M059J (cell line): ENCODE measurements around the gene POTEI. TPM values are rescaled to one million over a fixed set of nuclear protein-coding genes. Genes with fewer than 3 reads are reported as not detected.
"Not testable (repeated sequence)": the region's sequence is repeated elsewhere in the genome, so short reads cannot be mapped to it uniquely, and the experiment has no call there.

Experiments
- DNase-seq: peaks from one replicate; pipeline ENCODE4 v3.0.0-alpha.2; 2012; ENCODE audit warnings: low read depth
- total RNA-seq: library from RNA; depleted of rRNA; stranded (reverse); fragments of >200 nt; shearing (Covaris generic); gene quantifications from 2 replicates; pipeline ENCODE4 v1.2.3, GENCODE V29; 2014; rRNA removed

The POTEI gene
- 0.02 TPM in 1 of 2 replicates, not detected in the other for total RNA-seq

GRCh38 chr2:130509228-130509627 lies at the start of gene POTEI:
TSS of gene POTEI (minus strand) at chr2:130509328. CDS start at chr2:130509235, 93 bp downstream.
- not testable (repeated sequence) for DNase-seq

GRCh38 chr2:130556441-130556840 lies 47.3 kb upstream of the POTEI start:
- not testable (repeated sequence) for DNase-seq

- DNase-seq: not testable (repeated sequence)
Observed at GRCh38 chr2:130554178-130554577, 45.0 kb upstream of the POTEI start.

GRCh38 chr2:130549475-130549874 lies 40.3 kb upstream of the POTEI start:
- DNase-seq: not testable (repeated sequence)

- DNase-seq: not testable (repeated sequence)
Observed at GRCh38 chr2:130548418-130548817, 39.3 kb upstream of the POTEI start.

- DNase-seq: not testable (repeated sequence)
Observed at GRCh38 chr2:130544978-130545377, 35.9 kb upstream of the POTEI start.

GRCh38 chr2:130543785-130544528 lies 34.8 kb upstream of the POTEI start:
- not testable (repeated sequence) for DNase-seq

GRCh38 chr2:130542789-130543188 lies 33.7 kb upstream of the POTEI start:
- DNase-seq: not testable (repeated sequence)

- not testable (repeated sequence) for DNase-seq
Observed at GRCh38 chr2:130538271-130538670, 29.1 kb upstream of the POTEI start.

GRCh38 chr2:130536654-130537053 lies 27.5 kb upstream of the POTEI start:
- DNase-seq: not testable (repeated sequence)

GRCh38 chr2:130531672-130532071 lies 22.5 kb upstream of the POTEI start:
- not testable (repeated sequence) for DNase-seq

- DNase-seq: not testable (repeated sequence)
Observed at GRCh38 chr2:130531225-130531624, 22.1 kb upstream of the POTEI start.

- not testable (repeated sequence) for DNase-seq
Observed at GRCh38 chr2:130530212-130530611, 21.1 kb upstream of the POTEI start.

GRCh38 chr2:130529545-130529944 lies 20.4 kb upstream of the POTEI start:
- not testable (repeated sequence) for DNase-seq

- DNase-seq: not testable (repeated sequence)
Observed at GRCh38 chr2:130527365-130527967, 18.3 kb upstream of the POTEI start.

GRCh38 chr2:130522390-130522789 lies 13.3 kb upstream of the POTEI start:
- not testable (repeated sequence) for DNase-seq

- DNase-seq: not testable (repeated sequence)
Observed at GRCh38 chr2:130520992-130521391, 11.9 kb upstream of the POTEI start, which contains the start of gene CFC1B. TSS of gene CFC1B (plus strand) at chr2:130521222. CDS start at chr2:130521485, 263 bp downstream.

- DNase-seq: not testable (repeated sequence)
Observed at GRCh38 chr2:130518516-130519106, 9.5 kb upstream of the POTEI start.

- DNase-seq: not testable (repeated sequence)
Observed at GRCh38 chr2:130511747-130512451, 2.8 kb upstream of the POTEI start.

GRCh38 chr2:130510807-130511746 lies 1.9 kb upstream of the POTEI start:
- not testable (repeated sequence) for DNase-seq

- DNase-seq: not testable (repeated sequence)
Observed at GRCh38 chr2:130491073-130491472, 18.1 kb downstream of the POTEI start.
